Endothelial cell of umbilical vein (primary cell): ENCODE data around the gene ARRB1. TPM values are rescaled to one million over a fixed set of nuclear protein-coding genes. Genes with fewer than 3 reads are reported as not detected.

Experiments used
- BruUV-seq: library from RNA; stranded (reverse); fragments of 400-500 nt; replicated peaks from 2 replicates; lab custom pipeline; 2021; lab: Mats Ljungman, UMichigan
- CTCF ChIA-PET: fragments of 300-600, 350-600 bp; sonication (Branson Sonifier 250); formaldehyde crosslinking; loops from one replicate; lab custom pipeline; 2021; ENCODE audit warnings: antibody characterized with exemption, inconsistent platforms; lab: Charles Lee
- POLR2A ChIA-PET: fragments of 300-600, 350-600 bp; sonication (Branson Sonifier 250); formaldehyde crosslinking; loops from one replicate; lab custom pipeline; 2021; ENCODE audit warnings: antibody characterized with exemption, inconsistent platforms; lab: Charles Lee
- DNase-seq: peaks from one replicate; pipeline ENCODE4 v3.0.0-alpha.2; 2011; ENCODE audit warnings: low read depth, low spot score
- FAIRE-seq: peaks from 2 replicates; lab custom pipeline; 2011; peaks lifted over from hg19 to GRCh38; lab: Jason Lieb, UNC
- H2AFZ ChIP-seq: 2 replicates; pipeline ENCODE4 v1.6.0; 2012; ENCODE audit warnings: low read depth, low read length, control low read depth, inconsistent platforms
- H3K27ac ChIP-seq: 2 replicates; pipeline ENCODE4 v1.5.1; 2011; ENCODE audit warnings: low read depth, mild to moderate bottlenecking, control low read depth, low read length, moderate library complexity; ENCODE audit not compliant: insufficient read depth
- H3K27me3 ChIP-seq, 2 experiments: 2 replicates each; pipeline versions ENCODE4 v1.6.0 to v1.6.1; 2011; ENCODE audit warnings: low read length in 2 of 2, mixed read lengths in 1 of 2; ENCODE audit not compliant: control insufficient read depth in 2 of 2, insufficient read depth in 2 of 2
- H3K36me3 ChIP-seq, 2 experiments: 2 replicates in 1 of 2; 3 replicates in 1 of 2; pipeline ENCODE4 v1.5.1; 2011; ENCODE audit warnings: low read length in 2 of 2, mild to moderate bottlenecking in 1 of 2, moderate library complexity in 1 of 2; ENCODE audit not compliant: control insufficient read depth in 2 of 2, insufficient read depth in 2 of 2; ENCODE audit errors: extremely low read depth in 1 of 2
- H3K4me1 ChIP-seq: 3 replicates; pipeline ENCODE4 v1.5.1; 2011; ENCODE audit warnings: mild to moderate bottlenecking, low read length; ENCODE audit not compliant: control insufficient read depth, insufficient read depth; ENCODE audit errors: extremely low read depth
- H3K4me2 ChIP-seq: 2 replicates; pipeline ENCODE4 v1.6.1; 2011; ENCODE audit warnings: low read length, control low read depth, mixed read lengths; ENCODE audit not compliant: insufficient read depth
- H3K4me3 ChIP-seq, 3 experiments: fragments of 200-600 bp in 1 of 3; sonication (generic), shearing (Covaris generic) in 1 of 3; replicated peaks in 1 of 3; 2 replicates each; pipeline ENCODE4 v1.5.1; 2011 to 2016; ENCODE audit warnings: control low read depth in 3 of 3, low read length in 3 of 3, mild to moderate bottlenecking in 2 of 3, inconsistent platforms in 1 of 3, low read depth in 1 of 3, moderate library complexity in 1 of 3; ENCODE audit not compliant: insufficient read depth in 1 of 3
- H3K79me2 ChIP-seq: 2 replicates; pipeline ENCODE4 v1.6.0; 2012; ENCODE audit warnings: low read length, inconsistent platforms; ENCODE audit not compliant: control insufficient read depth, insufficient read depth
- H3K9ac ChIP-seq: replicated peaks from 2 replicates; pipeline ENCODE3; 2011; ENCODE audit warnings: low read length, control low read depth; ENCODE audit not compliant: insufficient read depth; ENCODE audit errors: extremely low read depth
- H3K9me1 ChIP-seq: replicated peaks from 3 replicates; pipeline ENCODE4 v1.6.0; 2011; ENCODE audit warnings: mild to moderate bottlenecking, low read length; ENCODE audit not compliant: control insufficient read depth, insufficient read depth; ENCODE audit errors: extremely low read depth
- H3K9me3 ChIP-seq: replicated peaks from 2 replicates; pipeline ENCODE4 v1.5.1; 2012; ENCODE audit warnings: low read length, inconsistent platforms; ENCODE audit not compliant: control insufficient read depth, insufficient read depth
- H4K20me1 ChIP-seq: replicated peaks from 2 replicates; pipeline ENCODE3; 2011; ENCODE audit warnings: mild to moderate bottlenecking, low read length; ENCODE audit not compliant: control insufficient read depth, insufficient read depth; ENCODE audit errors: extremely low read depth
- CTCF ChIP-seq, 2 donors: IDR thresholded peaks; 1 replicate in 1 of 2; 2 replicates in 1 of 2; pipeline ENCODE4 v1.5.1; 2011; ENCODE audit warnings: low read length in 2 of 2, mild to moderate bottlenecking in 2 of 2, moderate library complexity in 2 of 2, control low read depth in 1 of 2, inconsistent platforms in 1 of 2, low read depth in 1 of 2; ENCODE audit not compliant: insufficient read depth in 1 of 2; ENCODE audit errors: extremely low read depth in 1 of 2
- EZH2 ChIP-seq: IDR thresholded peaks from 2 replicates; pipeline ENCODE4 v1.6.1; 2012; ENCODE audit warnings: borderline replicate concordance, low read depth, mild to moderate bottlenecking, moderate library complexity, low read length, inconsistent platforms; ENCODE audit not compliant: severe bottlenecking
- FOS ChIP-seq: IDR thresholded peaks from 2 replicates; pipeline ENCODE4 v1.6.1; 2011; ENCODE audit warnings: mild to moderate bottlenecking, low read length, moderate library complexity, borderline replicate concordance; ENCODE audit not compliant: insufficient read depth
- GATA2 ChIP-seq: IDR thresholded peaks from 2 replicates; pipeline ENCODE4 v1.7.0; 2011; ENCODE audit warnings: low read depth, mild to moderate bottlenecking, moderate library complexity, mixed read lengths, low read length; ENCODE audit not compliant: insufficient read length, insufficient read depth
- JUN ChIP-seq: IDR thresholded peaks from 2 replicates; pipeline ENCODE4 v1.6.1; 2011; ENCODE audit warnings: borderline replicate concordance, low read depth; ENCODE audit not compliant: insufficient read length, insufficient read depth
- MAX ChIP-seq: IDR thresholded peaks from 2 replicates; pipeline ENCODE4 v1.6.1; 2011; ENCODE audit not compliant: insufficient read depth, insufficient read length
- MYC ChIP-seq: IDR thresholded peaks from one replicate; pipeline ENCODE4 v1.6.1; 2011; ENCODE audit warnings: mild to moderate bottlenecking, low read depth, low read length
- POLR2A ChIP-seq: IDR thresholded peaks from 2 replicates; pipeline ENCODE4 v1.6.1; 2012; ENCODE audit warnings: low read depth, mild to moderate bottlenecking, control low read depth, low read length
- POLR2AphosphoS5 ChIP-seq: IDR thresholded peaks from 2 replicates; pipeline ENCODE4 v1.6.1; 2012; ENCODE audit warnings: low read depth, mild to moderate bottlenecking, control low read depth, low read length, moderate library complexity; ENCODE audit not compliant: insufficient read depth
- dilution Hi-C: fragments of 300-500 bp; cut with MboI; formaldehyde crosslinking; loops from one replicate; pipeline ENCODE4 v1.15.0; 2019; ENCODE audit warnings: low sequenced_read_pairs; ENCODE audit not compliant: extremely low pct_ligation_motif_present
- intact Hi-C: fragments of 100-400 bp; cut with micrococcal nuclease; formaldehyde crosslinking; loops from one replicate; pipeline ENCODE4 v1.10.0; 2022
- polyA plus RNA-seq, 4 experiments: library from polyadenylated mRNA; depleted of rRNA in 3 of 4; stranded (reverse) in 3 of 4; unstranded in 1 of 4; fragments of >200 nt; gene quantifications; 2 replicates each; pipeline versions ENCODE4 v1.2.1 to v1.2.3, GENCODE V29; 2011 to 2012; ENCODE audit warnings: missing spikeins in 1 of 4
- total RNA-seq: library from RNA; stranded (reverse); gene quantifications from 2 replicates; pipeline ENCODE4 v1.2.3, GENCODE V29; 2021

ARRB1 gene
- total and polyA plus RNA-seq, 2 donors (not counting 3 experiments of a cell fraction or from before 2014, with no cell fraction given), result 63.9 to 92.6 TPM

- Histone ChIP-seq H2AFZ (no peak overlapping the region), H3K4me2 (no peak overlapping the region), H3K9ac (no peak overlapping the region), H3K27me3 (no peaks in the 10 kb centered on the region), H3K4me1 (peaks cover 36% of the 10 kb centered on the region), H3K27ac (no peak overlapping the region), H4K20me1 (no peaks in the 10 kb centered on the region), H3K4me3 (no peak overlapping the region), H3K36me3 (peaks cover 2 to 5% of the 10 kb centered on the region in 2 experiments), H3K9me1 (no peaks in the 10 kb centered on the region), H3K79me2 (peaks cover 7% of the 10 kb centered on the region), H3K9me3 (no peaks in the 10 kb centered on the region)
- dilution Hi-C loops, result no loop called here
- POLR2A ChIA-PET, result no interaction called here
- BruUV-seq, result no TSS peak
- CTCF ChIA-PET, result interaction anchor here (3.3 to 7.7 kb wide), 2 partner anchors 44 to 59 kb away, joined by 42 to 76 read pairs; no protein-coding TSS in a partner anchor
- no peak for DNase-seq
- TF ChIP-seq JUN, result no peak
- no peak for TF ChIP-seq EZH2
- no peak for TF ChIP-seq MAX
- no peak for TF ChIP-seq POLR2A
- TF ChIP-seq GATA2, result no peak
- TF ChIP-seq FOS, result no peak
- TF ChIP-seq POLR2AphosphoS5, result no peak
- no peak for TF ChIP-seq CTCF (IDR thresholded peaks at IDR 0.05; ENCODE audit: extremely low read depth in 1 of 2, insufficient read depth in 1 of 2, low read depth in 1 of 2, low read length in 2 of 2)
- no peak for TF ChIP-seq MYC
- no peak for FAIRE-seq
- intact Hi-C loops, result no loop called here
Measured at GRCh38 chr11:75324740-75325139, 26.7 kb downstream of the ARRB1 start.
